A549 (cell line): ENCODE measurements around the gene CLMN. TPM values are rescaled to one million over a fixed set of nuclear protein-coding genes. Genes with fewer than 3 reads are reported as not detected.

Experiments used
- ATAC-seq, 2 experiments: fragments of 200-7000 bp in 1 of 2; fragments of >200 bp in 1 of 2; cut with Nextera tagmentation in 1 of 2; cut with Tn5 transposase in 1 of 2; 3 replicates each; pipeline versions ENCODE4 v1.8.0 to v1.9.1; 2018 to 2020; ENCODE audit warnings: mild to moderate bottlenecking in 1 of 2, moderate library complexity in 1 of 2
- CTCF ChIA-PET: fragments of 300-600 bp; sonication (Branson Sonifier 250); formaldehyde crosslinking; extraction: SDS; loops from one replicate; lab custom pipeline; 2021; ENCODE audit warnings: antibody characterized with exemption, inconsistent platforms; lab: Yijun Ruan, JAX
- POLR2A ChIA-PET: fragments of 350-600 bp; formaldehyde crosslinking; extraction: SDS; loops from one replicate; lab custom pipeline; 2021; ENCODE audit warnings: antibody characterized with exemption, inconsistent platforms; lab: Yijun Ruan, JAX
- DNase-seq, 2 experiments: peaks; one replicate each; pipeline versions ENCODE4 v3.0.0 to v3.0.0-alpha.2; 2011 to 2016; ENCODE audit warnings: low read depth in 1 of 2, low spot score in 1 of 2
- FAIRE-seq: peaks from 2 replicates; lab custom pipeline; 2011; peaks lifted over from hg19 to GRCh38; lab: Jason Lieb, UNC
- H3K27ac ChIP-seq, 2 experiments: fragments of >200 bp; sonication (Bioruptor Twin); formaldehyde crosslinking; 3 replicates each; pipeline ENCODE4 v1.5.1; 2016 to 2017
- H3K4me1 ChIP-seq: fragments of >200 bp; sonication (Bioruptor Twin); formaldehyde crosslinking; 3 replicates; pipeline ENCODE4 v1.6.1; 2016
- H3K4me2 ChIP-seq: fragments of >200 bp; sonication (Bioruptor Twin); formaldehyde crosslinking; 3 replicates; pipeline ENCODE4 v1.6.1; 2016
- H3K4me3 ChIP-seq: fragments of >200 bp; sonication (Bioruptor Twin); formaldehyde crosslinking; 3 replicates; pipeline ENCODE4 v1.5.1; 2016
- H3K9me3 ChIP-seq: fragments of >200 bp; sonication (Bioruptor Twin); formaldehyde crosslinking; 3 replicates; pipeline ENCODE4 v1.6.1; 2016
- CBX2 ChIP-seq: fragments of 200-600 bp; sonication (generic); IDR thresholded peaks from 2 replicates; pipeline ENCODE4 v1.6.1; 2016; ENCODE audit warnings: low read depth, mild to moderate bottlenecking, borderline replicate concordance
- CHD4 ChIP-seq: fragments of 200-600 bp; sonication (generic); IDR thresholded peaks from 2 replicates; pipeline ENCODE4 v1.6.1; 2016; ENCODE audit warnings: antibody characterized with exemption, mild to moderate bottlenecking, borderline replicate concordance
- CTCF ChIP-seq: fragments of >200 bp; sonication (Bioruptor Twin); formaldehyde crosslinking; IDR thresholded peaks from 3 replicates; pipeline ENCODE4 v1.5.1; 2016
- ELK1 ChIP-seq: fragments of 150-350 bp; IDR thresholded peaks from 2 replicates; pipeline ENCODE4 v1.6.1; 2014; ENCODE audit warnings: low read depth, mild to moderate bottlenecking, low read length
- FOSL2 ChIP-seq, 2 experiments: fragments of 450-650 bp in 1 of 2; fragments of >200 bp in 1 of 2; sonication (Bioruptor Twin) in 1 of 2; formaldehyde crosslinking; IDR thresholded peaks; 2 replicates each; pipeline versions ENCODE4 v1.5.0 to v1.6.1; 2016 to 2020; ENCODE audit warnings: mild to moderate bottlenecking in 1 of 2, moderate library complexity in 1 of 2
- HES2 ChIP-seq: fragments of >200 bp; sonication (Bioruptor Twin); formaldehyde crosslinking; IDR thresholded peaks from 2 replicates; pipeline ENCODE4 v1.6.1; 2016
- HOXA7 ChIP-seq: fragments of 250-450 bp; sonication (Bioruptor Pico); IDR thresholded peaks from 2 replicates; pipeline ENCODE4 v1.5.0; 2020; ENCODE audit warnings: mild to moderate bottlenecking, moderate library complexity
- MAFK ChIP-seq: fragments of 450-650 bp; IDR thresholded peaks from 2 replicates; pipeline ENCODE4 v1.6.1; 2014; ENCODE audit not compliant: partially characterized antibody
- NR3C1 ChIP-seq: fragments of >200 bp; sonication (Bioruptor Twin); formaldehyde crosslinking; IDR thresholded peaks from 3 replicates; pipeline ENCODE4 v1.6.1; 2017
- PHF8 ChIP-seq: fragments of 200-600 bp; sonication (generic); IDR thresholded peaks from 2 replicates; pipeline ENCODE4 v1.6.1; 2016; ENCODE audit warnings: low read depth, mild to moderate bottlenecking, antibody characterized with exemption, moderate library complexity, borderline replicate concordance
- REST ChIP-seq: fragments of 200-600 bp; sonication (generic); IDR thresholded peaks from 2 replicates; pipeline ENCODE4 v1.6.1; 2016; ENCODE audit warnings: antibody characterized with exemption, mild to moderate bottlenecking, moderate library complexity
- ZSCAN20 ChIP-seq: fragments of 250-450 bp; sonication (Bioruptor Pico); IDR thresholded peaks from 2 replicates; pipeline ENCODE4 v1.8.0; 2022; ENCODE audit warnings: mild to moderate bottlenecking, moderate library complexity
- WGBS: methylation state at CpG from one replicate; pipeline ENCODE4 v1.1.6; 2017; ENCODE audit errors: missing lambda C conversion rate; 5-methylcytosine and 5-hydroxymethylcytosine counted together
- polyA plus RNA-seq, 4 experiments: library from polyadenylated mRNA; depleted of rRNA in 3 of 4; stranded (reverse); fragments of >200 nt; fragmentation: RNase III in 1 of 4; extraction: RNeasy Plus Mini Kit Qiagen cat#74134 plus additional on column Dnase treatment in 1 of 4; gene quantifications; 2 replicates in 3 of 4; 3 replicates in 1 of 4; pipeline ENCODE4 v1.2.3, GENCODE V29; 2011 to 2017

Gene CLMN
- polyA plus RNA-seq, 2 of the 4 experiments (the other 2 are of a cell fraction) = 2.9 to 10.6 TPM

GRCh38 chr14:95274279-95274678, 45.4 kb downstream of the CLMN start (continued):
- TF ChIP-seq REST (no peak), HES2 (no peak), NR3C1 (no peak), ELK1 (no peak), FOSL2 (IDR thresholded peaks at IDR 0.05) (no peak), FOSL2 (CRISPR knock-in tag; IDR thresholded peaks at IDR 0.05) (no peak), MAFK (no peak)
- TF ChIP-seq, all 56 proteins: peak for 0

GRCh38 chr14:95273001-95273978, 46.4 kb downstream of the CLMN start:
- Histone ChIP-seq H3K9me3 (no peaks in the 10 kb centered on the region), H3K27ac (no peak overlapping the region; a peak in 1 of 6 replicates)
- TF ChIP-seq ZSCAN20 (CRISPR knock-in tag) (no peak), PHF8 (no peak), HOXA7 (CRISPR knock-in tag) (no peak)
- TF ChIP-seq, all 56 proteins: peak for 0
- POLR2A ChIA-PET = no interaction called here
- DNase-seq (no peak), ATAC-seq (peak in 1 of 2 experiments; percentile 33; a peak in 1 of 6 replicates), FAIRE-seq (no peak)
- Histone ChIP-seq H3K4me2 (no peak overlapping the region), H3K4me1 (peaks cover 11% of the 10 kb centered on the region; the same call in 2 of the 3 replicates), H3K4me3 (no peak overlapping the region)
- 83% methylated on average over 17 of the region's 17 CpGs for WGBS
- CTCF ChIA-PET = no interaction called here

GRCh38 chr14:95272057-95272456, 47.7 kb downstream of the CLMN start:
- DNase-seq = peak in 1 of 2 experiments; percentile 25
- H3K4me1 ChIP-seq = peaks cover 11% of the 10 kb centered on the region; the same call in 2 of the 3 replicates
- TF ChIP-seq CHD4 = no peak
- TF ChIP-seq CTCF = no peak
- no peak for TF ChIP-seq MAFK
- no peak for TF ChIP-seq ZSCAN20 (CRISPR knock-in tag)
- TF ChIP-seq CBX2 = no peak
- TF ChIP-seq, all 56 proteins: peak for 0
- no peaks in the 10 kb centered on the region for H3K9me3 ChIP-seq
- peak overlapping the region in 1 of 2 experiments; percentile 12; a peak in 1 of 6 replicates for H3K27ac ChIP-seq
- CTCF ChIA-PET = interaction anchor here (0.6 kb wide), 1 partner anchor 91 kb away, joined by 3 read pairs; no protein-coding TSS in a partner anchor
- H3K4me3 ChIP-seq = no peak overlapping the region
- POLR2A ChIA-PET = no interaction called here
- WGBS = 63% methylated on average over 5 of the region's 5 CpGs
- FAIRE-seq = no peak
- ATAC-seq = peak; percentile 80 to 88
- no peak overlapping the region for H3K4me2 ChIP-seq
